IPS-15b (cell line): Measurements from ENCODE around the gene TAS2R19.

ENCODE experiments used
- H3K27me3 ChIP-seq: one replicate; pipeline ENCODE4 v1.6.1; 2013; ENCODE audit warnings: low read length; ENCODE audit not compliant: control insufficient read depth, insufficient read depth
- H3K36me3 ChIP-seq: one replicate; pipeline ENCODE4 v1.6.1; 2013; ENCODE audit warnings: low read length; ENCODE audit not compliant: control insufficient read depth, insufficient read depth
- H3K4me1 ChIP-seq: one replicate; pipeline ENCODE4 v1.6.1; 2013; ENCODE audit warnings: mild to moderate bottlenecking, low read length; ENCODE audit not compliant: control insufficient read depth, insufficient read depth
- H3K4me3 ChIP-seq: one replicate; pipeline ENCODE4 v1.5.1; 2013; ENCODE audit warnings: low read depth, low read length
- H3K9ac ChIP-seq: one replicate; pipeline ENCODE4 v1.6.1; 2013; ENCODE audit warnings: low read depth, mild to moderate bottlenecking, low read length
- H3K9me3 ChIP-seq: one replicate; pipeline ENCODE4 v1.6.1; 2013; ENCODE audit warnings: mild to moderate bottlenecking, low read length; ENCODE audit not compliant: control insufficient read depth, insufficient read depth

The TAS2R19 gene

DNA sequence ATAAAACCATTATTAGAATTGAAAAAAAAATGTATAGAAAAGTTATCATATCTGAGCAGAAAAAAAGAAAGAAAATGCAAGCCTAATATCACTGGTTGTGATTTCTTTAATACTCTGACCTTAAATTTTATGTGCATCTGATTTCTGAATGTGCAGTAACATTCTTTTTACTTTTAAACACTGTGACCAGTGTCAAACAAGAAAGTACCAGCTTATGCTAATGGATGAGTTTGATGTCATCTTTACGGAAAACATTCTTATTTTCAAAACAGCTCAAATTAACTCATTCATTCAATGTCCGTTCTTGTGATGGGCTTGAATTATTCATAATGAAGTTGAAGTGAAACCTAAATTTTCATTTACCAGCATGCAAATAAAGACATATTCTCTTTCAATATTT, 35.6 kb downstream of the TAS2R19 start, which contains the start of gene TAS2R50:
TSS of gene TAS2R50 (minus strand) at position 101 of the 400 bp plus-strand sequence. CDS start at position 49, 52 bp downstream.
- Histone ChIP-seq H3K36me3 (no peaks in the 10 kb centered on the region), H3K4me1 (no peaks in the 10 kb centered on the region), H3K27me3 (no peaks in the 10 kb centered on the region), H3K9me3 (no peaks in the 10 kb centered on the region), H3K9ac (no peak within 1 kb of the TSS), H3K4me3 (no peak within 1 kb of the TSS)

- Histone ChIP-seq H3K4me3 (no peak overlapping the region), H3K4me1 (peaks cover 3% of the 10 kb centered on the region), H3K36me3 (no peaks in the 10 kb centered on the region), H3K9ac (no peak overlapping the region), H3K27me3 (no peaks in the 10 kb centered on the region), H3K9me3 (no peaks in the 10 kb centered on the region)
Observed at GRCh38 chr12:10982244-10982643, 40.2 kb downstream of the TAS2R19 start.

GRCh38 chr12:10974965-10975364, 47.5 kb downstream of the TAS2R19 start:
- no peaks in the 10 kb centered on the region for H3K27me3 ChIP-seq
- peaks cover 18% of the 10 kb centered on the region for H3K4me1 ChIP-seq
- no peak overlapping the region for H3K9ac ChIP-seq
- H3K9me3 ChIP-seq: no peaks in the 10 kb centered on the region
- H3K36me3 ChIP-seq: no peaks in the 10 kb centered on the region
- H3K4me3 ChIP-seq: no peak overlapping the region
